Mucosa of rectum (tissue), 2 donors: ENCODE measurements around the gene PAK6.

Experiments used
- H3K27ac ChIP-seq, 2 donors: one replicate each; pipeline ENCODE4 v1.7.0; 2013; ENCODE audit warnings: inconsistent platforms in 2 of 2, low read depth in 2 of 2, low read length in 2 of 2
- H3K27me3 ChIP-seq, 2 donors: one replicate each; pipeline ENCODE4 v1.7.0; 2013; ENCODE audit warnings: low read length in 2 of 2; ENCODE audit not compliant: control insufficient read depth in 2 of 2, insufficient read depth in 2 of 2
- H3K36me3 ChIP-seq, 2 donors: one replicate each; pipeline ENCODE4 v1.7.0; 2013; ENCODE audit warnings: low read length in 2 of 2; ENCODE audit not compliant: control insufficient read depth in 2 of 2, insufficient read depth in 2 of 2
- H3K4me1 ChIP-seq, 2 donors: one replicate each; pipeline ENCODE4 v1.7.0; 2013; ENCODE audit warnings: low read length in 2 of 2, mild to moderate bottlenecking in 1 of 2; ENCODE audit not compliant: control insufficient read depth in 2 of 2, insufficient read depth in 2 of 2
- H3K4me3 ChIP-seq, 2 donors: one replicate each; pipeline ENCODE4 v1.7.0; 2013; ENCODE audit warnings: low read length in 2 of 2
- H3K9ac ChIP-seq, 2 donors: one replicate each; pipeline ENCODE4 v1.7.0; 2013; ENCODE audit warnings: low read length in 2 of 2, low read depth in 1 of 2, mild to moderate bottlenecking in 1 of 2
- H3K9me3 ChIP-seq, 2 donors: one replicate each; pipeline ENCODE4 v1.7.0; 2013; ENCODE audit warnings: low read length in 2 of 2; ENCODE audit not compliant: control insufficient read depth in 2 of 2
- donor health status: healthy.
- donor health status: Normal muscosa, but diverticular disease.

PAK6 gene

DNA sequence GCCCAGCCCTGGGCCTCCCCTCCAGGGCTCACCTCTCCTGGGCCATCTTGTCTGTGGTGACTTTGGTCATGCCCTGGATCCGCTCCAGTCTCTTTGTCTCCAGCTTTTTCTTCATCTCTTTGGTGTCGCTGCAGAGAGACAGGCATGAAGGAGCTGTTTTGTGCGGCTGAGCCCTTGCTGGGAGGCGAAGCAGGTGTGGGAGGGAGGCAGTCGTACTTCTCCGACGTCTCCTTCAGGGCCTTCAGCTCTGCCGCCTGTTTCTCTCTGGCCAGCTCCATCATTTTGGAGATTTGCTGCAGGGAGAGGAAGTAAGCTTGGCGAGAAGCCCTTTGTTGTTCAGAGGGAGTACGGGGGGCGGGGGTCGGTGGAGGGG, 51.7 kb downstream of the PAK6 start:
- Histone ChIP-seq H3K4me1 (peaks cover 17 to 33% of the 10 kb centered on the region in 2 donors), H3K9me3 (no peaks in the 10 kb centered on the region), H3K36me3 (peaks cover 0 to 9% of the 10 kb centered on the region in 2 donors), H3K27me3 (no peaks in the 10 kb centered on the region), H3K27ac (no peak overlapping the region), H3K9ac (peak overlapping the region in 1 of 2 donors; percentile 28), H3K4me3 (no peak overlapping the region)

DNA sequence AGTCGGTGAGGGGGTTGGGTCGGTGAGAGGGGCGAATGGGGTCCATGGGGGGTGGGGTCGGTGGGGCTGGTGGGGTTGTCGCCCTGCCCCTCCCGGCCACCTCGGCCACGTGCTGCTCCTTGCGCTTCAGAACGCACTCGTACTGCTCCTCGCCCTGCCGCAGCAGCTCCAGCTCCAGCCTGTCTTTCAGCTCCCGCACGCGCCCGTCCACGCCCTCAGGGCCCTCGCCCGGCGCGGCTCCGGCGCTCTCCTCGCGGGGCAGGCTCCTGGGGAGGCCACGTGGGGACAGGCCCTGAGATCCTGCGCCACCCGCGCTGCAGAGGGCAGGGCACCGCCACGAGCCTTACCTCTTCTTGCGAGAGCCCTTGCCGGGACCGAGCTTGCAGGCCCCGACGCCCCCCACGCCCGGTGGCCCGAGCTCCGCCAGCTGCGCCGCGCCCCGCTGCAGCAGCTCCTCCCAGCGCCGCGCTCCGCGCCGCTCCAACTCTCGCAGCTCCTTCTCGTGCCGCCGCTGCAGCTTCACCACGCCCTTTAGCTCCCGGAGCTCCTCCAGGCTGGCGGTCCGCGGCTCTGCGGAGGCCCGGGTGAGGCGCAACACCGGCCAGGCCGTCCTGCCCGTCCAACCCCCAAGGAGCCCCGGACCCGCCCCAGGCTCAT, 52.2 kb downstream of the PAK6 start:
- no peak overlapping the region for H3K27ac ChIP-seq
- no peaks in the 10 kb centered on the region for H3K9me3 ChIP-seq
- peaks cover 17 to 33% of the 10 kb centered on the region in 2 donors for H3K4me1 ChIP-seq
- H3K36me3 ChIP-seq, result peaks cover 0 to 9% of the 10 kb centered on the region in 2 donors
- peak overlapping the region in 1 of 2 donors; percentile 34 for H3K9ac ChIP-seq
- H3K27me3 ChIP-seq, result no peaks in the 10 kb centered on the region
- peak overlapping the region in 1 of 2 donors; percentile 39 for H3K4me3 ChIP-seq

DNA sequence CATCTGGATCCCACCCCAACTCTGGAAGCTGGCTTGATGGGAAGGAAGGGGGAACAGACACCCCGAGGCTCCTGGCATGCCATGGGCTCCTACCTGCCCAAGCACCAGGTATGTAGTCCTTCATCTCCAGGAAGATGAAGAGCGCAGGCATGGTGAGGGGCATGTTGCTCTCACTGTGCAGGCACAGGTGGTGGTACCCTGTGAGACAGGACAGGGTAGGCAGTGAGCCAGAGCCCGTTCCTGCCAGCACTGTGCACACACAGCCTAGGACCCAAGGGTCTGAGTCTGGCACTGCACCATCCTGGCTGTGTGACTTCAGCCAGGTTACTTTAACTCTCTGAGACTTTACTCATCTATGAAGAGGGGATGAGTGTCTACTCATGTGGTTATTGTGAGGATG, 53.4 kb downstream of the PAK6 start:
- no peak overlapping the region for H3K4me3 ChIP-seq
- H3K4me1 ChIP-seq, result peaks cover 17 to 33% of the 10 kb centered on the region in 2 donors
- H3K9ac ChIP-seq, result no peak overlapping the region
- H3K36me3 ChIP-seq, result peaks cover 0 to 9% of the 10 kb centered on the region in 2 donors
- no peak overlapping the region for H3K27ac ChIP-seq
- H3K9me3 ChIP-seq, result no peaks in the 10 kb centered on the region
- peaks cover 0 to 2% of the 10 kb centered on the region in 2 donors for H3K27me3 ChIP-seq

DNA sequence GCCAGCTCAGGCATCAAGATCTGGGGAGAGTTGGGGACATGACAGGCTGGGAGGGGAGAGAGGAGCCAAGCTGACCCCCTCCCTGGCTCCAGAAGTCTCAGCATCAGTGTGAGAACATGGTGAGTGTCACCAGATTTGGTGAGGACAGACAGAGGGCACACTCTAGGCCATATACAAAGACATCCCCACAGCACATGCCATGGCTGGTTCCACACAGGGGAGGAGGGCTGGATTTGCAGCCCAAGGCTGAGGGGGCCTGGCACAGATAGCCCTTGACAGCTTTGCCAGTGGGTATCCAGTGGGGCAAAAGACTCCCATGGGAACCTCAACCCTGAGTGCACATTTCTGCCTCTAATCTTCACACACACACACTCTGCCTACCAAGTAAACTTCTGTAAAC, 54.1 kb downstream of the PAK6 start:
- peaks cover 15 to 28% of the 10 kb centered on the region in 2 donors for H3K4me1 ChIP-seq
- peaks cover 0 to 11% of the 10 kb centered on the region in 2 donors for H3K36me3 ChIP-seq
- H3K27ac ChIP-seq, result no peak overlapping the region
- H3K9me3 ChIP-seq, result no peaks in the 10 kb centered on the region
- H3K27me3 ChIP-seq, result peaks cover 0 to 2% of the 10 kb centered on the region in 2 donors
- H3K4me3 ChIP-seq, result no peak overlapping the region
- no peak overlapping the region for H3K9ac ChIP-seq

DNA sequence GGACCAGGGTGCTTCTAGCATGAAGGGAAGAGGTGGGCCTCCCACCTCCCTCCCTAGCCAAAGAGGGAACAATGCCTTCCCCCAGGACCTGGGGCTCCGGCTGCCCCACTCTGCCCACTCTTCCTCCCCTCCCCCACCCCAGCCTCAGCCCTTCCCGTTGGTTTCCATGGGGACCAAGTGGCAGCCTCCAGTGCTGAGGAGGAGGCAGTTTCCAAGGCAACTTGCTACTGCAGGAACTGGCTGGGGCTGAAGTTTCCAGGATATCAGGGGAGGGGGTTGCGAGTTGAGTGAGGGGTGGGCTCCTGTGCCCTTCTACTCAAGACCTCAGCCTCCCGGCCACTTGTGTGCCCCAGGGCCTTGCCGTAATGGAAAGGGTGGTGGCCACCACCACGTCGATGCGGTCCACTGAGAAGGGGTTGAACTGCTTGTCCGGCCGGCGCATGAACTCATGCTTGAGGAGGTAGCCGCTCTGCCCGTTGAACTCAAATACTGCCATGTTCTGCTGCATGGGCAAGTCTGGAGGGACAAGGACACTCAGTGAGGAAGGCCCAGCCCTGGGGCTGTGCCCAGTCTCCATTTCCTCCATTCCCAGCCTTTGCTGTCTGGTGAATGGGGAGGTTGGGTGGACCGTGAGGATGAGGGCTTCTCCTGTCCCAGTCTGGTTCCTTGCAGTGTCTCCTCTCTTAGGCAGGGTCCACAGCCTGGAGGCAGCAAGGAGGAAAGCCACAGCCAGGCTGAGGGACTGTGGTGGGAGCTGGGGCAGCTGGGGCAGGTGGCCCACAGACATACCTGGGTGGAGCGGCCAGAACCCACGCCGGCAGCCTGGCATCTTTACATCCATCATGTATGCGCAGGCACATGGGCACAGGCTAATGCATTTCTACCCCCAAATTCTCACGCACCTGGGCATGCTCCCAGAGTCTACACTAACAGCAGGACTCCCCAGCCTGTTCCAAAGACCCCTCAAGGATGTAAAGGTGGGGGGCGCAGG, 55.3 kb downstream of the PAK6 start:
- Histone ChIP-seq H3K4me1 (peaks cover 11 to 17% of the 10 kb centered on the region in 2 donors), H3K27ac (no peak overlapping the region), H3K4me3 (no peak overlapping the region), H3K27me3 (peaks cover 0 to 2% of the 10 kb centered on the region in 2 donors), H3K36me3 (peaks cover 0 to 17% of the 10 kb centered on the region in 2 donors), H3K9ac (no peak overlapping the region), H3K9me3 (no peaks in the 10 kb centered on the region)

DNA sequence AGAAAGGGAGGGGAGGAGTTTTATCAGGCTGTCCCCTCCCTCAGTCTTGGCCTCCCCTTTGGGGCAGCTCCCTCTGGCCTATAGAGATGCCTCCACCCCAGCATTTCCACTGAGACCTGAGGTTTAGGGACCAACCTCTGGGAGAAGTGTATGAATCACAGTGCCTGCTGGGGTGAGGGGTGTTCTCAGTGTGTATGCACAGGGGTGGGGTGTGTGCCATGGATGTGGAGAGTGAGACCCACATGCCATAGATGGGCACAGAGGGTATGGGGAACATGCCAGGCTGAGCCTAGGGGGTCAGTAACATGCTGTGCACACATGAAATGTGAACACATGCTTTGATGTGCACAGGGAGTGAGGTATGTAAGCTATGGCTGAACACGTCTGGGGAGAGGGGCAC, 56.4 kb downstream of the PAK6 start:
- Histone ChIP-seq H3K36me3 (peaks cover 0 to 17% of the 10 kb centered on the region in 2 donors), H3K27ac (no peak overlapping the region), H3K4me3 (no peak overlapping the region), H3K27me3 (peaks cover 0 to 2% of the 10 kb centered on the region in 2 donors), H3K9ac (no peak overlapping the region), H3K9me3 (no peaks in the 10 kb centered on the region), H3K4me1 (peaks cover 1 to 7% of the 10 kb centered on the region in 2 donors)

DNA sequence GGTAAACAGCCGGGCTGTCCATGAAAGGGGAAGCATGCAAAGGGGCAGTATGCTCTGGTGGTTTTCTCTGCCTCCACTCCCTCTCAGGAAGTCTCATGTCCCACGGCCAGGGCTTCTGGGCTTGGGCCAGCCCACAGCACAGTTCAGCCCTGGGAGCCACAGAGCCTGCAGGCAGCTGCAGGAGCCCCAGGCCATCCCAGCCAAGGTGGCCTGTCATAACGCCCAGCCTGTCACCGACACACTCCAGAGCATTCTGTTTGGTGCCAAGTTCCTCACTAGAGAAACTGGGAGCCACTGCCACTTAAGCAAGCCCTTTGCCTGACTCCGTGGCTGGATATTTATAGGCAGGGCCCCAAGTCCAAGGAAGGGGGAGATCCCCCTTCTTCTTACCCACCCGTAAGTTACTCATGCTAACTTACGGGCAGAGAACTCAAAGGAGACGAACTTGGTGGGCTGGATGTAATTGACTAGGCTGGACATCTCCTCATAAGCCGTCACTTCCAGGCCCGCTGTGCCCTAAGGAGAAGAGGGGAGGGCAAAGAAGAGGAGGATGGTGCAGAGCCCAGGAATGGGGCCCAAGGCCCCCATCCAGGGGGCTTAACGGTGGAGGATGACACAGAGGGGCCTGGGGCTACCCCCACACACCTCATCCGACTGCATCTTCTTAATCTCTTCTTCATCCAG, 57.2 kb downstream of the PAK6 start:
- Histone ChIP-seq H3K4me3 (no peak overlapping the region), H3K9me3 (no peaks in the 10 kb centered on the region), H3K9ac (no peak overlapping the region), H3K36me3 (peaks cover 0 to 21% of the 10 kb centered on the region in 2 donors), H3K27me3 (peaks cover 0 to 2% of the 10 kb centered on the region in 2 donors), H3K4me1 (peaks cover 0 to 3% of the 10 kb centered on the region in 2 donors), H3K27ac (no peak overlapping the region)

DNA sequence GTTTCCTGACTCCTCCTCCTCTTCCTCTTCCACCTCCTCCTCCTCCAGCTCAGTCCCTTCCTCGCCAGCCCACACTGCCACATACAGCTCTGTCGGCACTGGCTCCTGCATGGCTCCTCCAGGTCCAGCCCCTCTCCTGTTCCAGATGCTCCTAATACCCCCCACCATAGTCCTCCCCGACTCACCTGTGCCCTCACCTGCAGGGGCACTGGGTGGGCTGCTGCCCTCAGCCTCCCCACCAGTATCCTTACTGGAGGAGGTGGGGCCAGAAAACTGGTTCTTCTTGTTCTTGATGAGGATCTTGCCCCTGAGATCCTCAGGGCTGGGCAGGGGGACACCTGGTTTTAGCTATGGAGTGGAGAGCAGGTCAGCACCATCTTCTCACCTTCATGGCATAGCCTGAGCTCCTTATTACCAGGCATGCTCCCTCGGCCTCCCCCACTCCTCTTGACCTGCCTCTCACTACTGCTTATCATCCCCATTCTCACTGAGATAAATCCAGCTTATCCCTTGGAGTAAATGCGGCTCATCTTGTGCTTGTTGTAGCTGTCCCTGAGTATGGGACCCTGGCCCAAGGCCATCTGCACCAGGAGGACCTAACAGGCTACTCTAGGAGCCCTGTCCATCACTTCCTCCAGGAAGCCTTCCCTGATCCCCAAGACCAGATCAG, 57.8 kb downstream of the PAK6 start:
- Histone ChIP-seq H3K27ac (no peak overlapping the region), H3K36me3 (peaks cover 0 to 21% of the 10 kb centered on the region in 2 donors), H3K9ac (no peak overlapping the region), H3K4me1 (peaks cover 0 to under 1% of the 10 kb centered on the region in 2 donors), H3K9me3 (no peaks in the 10 kb centered on the region), H3K4me3 (no peak overlapping the region), H3K27me3 (peaks cover 0 to 2% of the 10 kb centered on the region in 2 donors)

DNA sequence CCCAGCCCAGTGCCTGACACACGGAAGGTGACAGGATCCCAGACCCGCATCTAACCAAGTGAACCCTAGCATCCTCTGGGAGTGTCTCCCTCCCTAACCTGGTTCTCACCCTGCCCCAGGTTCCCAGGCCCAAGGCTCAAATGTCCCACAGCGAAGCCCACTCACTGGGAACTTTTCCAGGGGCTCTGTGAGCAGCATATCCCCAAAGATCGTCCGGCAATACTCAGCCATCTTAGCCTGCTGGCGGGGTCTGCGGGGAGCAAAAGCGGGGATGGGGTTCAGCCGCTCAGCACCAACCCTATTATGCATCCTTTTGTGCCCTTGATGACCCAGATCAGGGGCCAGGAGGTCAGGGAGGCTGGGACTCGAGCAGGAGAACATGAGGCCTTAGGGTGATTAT, 58.5 kb downstream of the PAK6 start:
- H3K4me3 ChIP-seq, result no peak overlapping the region
- H3K4me1 ChIP-seq, result no peaks in the 10 kb centered on the region
- H3K9me3 ChIP-seq, result no peaks in the 10 kb centered on the region
- peaks cover 0 to 2% of the 10 kb centered on the region in 2 donors for H3K27me3 ChIP-seq
- no peak overlapping the region for H3K9ac ChIP-seq
- no peak overlapping the region for H3K27ac ChIP-seq
- H3K36me3 ChIP-seq, result peaks cover 0 to 18% of the 10 kb centered on the region in 2 donors
